Hematopoietic multipotent progenitor cell treated with erythropoietin and hydrocortisone succinate and interleukin-3 and kit ligand, for 15 days (in vitro differentiated cells): ENCODE results near the gene SLC9C2.
A peak's percentile ranks its signal among the peaks of the same experiment; 100 is the strongest.
"Not testable (repeated sequence)": the region's sequence is repeated elsewhere in the genome, so short reads cannot be mapped to it uniquely, and the experiment has no call there.

ENCODE experiments used
- DNase-seq: peaks from one replicate; pipeline ENCODE4 v3.0.0-alpha.2; 2015; ENCODE audit warnings: low spot score

The SLC9C2 gene, protein sequence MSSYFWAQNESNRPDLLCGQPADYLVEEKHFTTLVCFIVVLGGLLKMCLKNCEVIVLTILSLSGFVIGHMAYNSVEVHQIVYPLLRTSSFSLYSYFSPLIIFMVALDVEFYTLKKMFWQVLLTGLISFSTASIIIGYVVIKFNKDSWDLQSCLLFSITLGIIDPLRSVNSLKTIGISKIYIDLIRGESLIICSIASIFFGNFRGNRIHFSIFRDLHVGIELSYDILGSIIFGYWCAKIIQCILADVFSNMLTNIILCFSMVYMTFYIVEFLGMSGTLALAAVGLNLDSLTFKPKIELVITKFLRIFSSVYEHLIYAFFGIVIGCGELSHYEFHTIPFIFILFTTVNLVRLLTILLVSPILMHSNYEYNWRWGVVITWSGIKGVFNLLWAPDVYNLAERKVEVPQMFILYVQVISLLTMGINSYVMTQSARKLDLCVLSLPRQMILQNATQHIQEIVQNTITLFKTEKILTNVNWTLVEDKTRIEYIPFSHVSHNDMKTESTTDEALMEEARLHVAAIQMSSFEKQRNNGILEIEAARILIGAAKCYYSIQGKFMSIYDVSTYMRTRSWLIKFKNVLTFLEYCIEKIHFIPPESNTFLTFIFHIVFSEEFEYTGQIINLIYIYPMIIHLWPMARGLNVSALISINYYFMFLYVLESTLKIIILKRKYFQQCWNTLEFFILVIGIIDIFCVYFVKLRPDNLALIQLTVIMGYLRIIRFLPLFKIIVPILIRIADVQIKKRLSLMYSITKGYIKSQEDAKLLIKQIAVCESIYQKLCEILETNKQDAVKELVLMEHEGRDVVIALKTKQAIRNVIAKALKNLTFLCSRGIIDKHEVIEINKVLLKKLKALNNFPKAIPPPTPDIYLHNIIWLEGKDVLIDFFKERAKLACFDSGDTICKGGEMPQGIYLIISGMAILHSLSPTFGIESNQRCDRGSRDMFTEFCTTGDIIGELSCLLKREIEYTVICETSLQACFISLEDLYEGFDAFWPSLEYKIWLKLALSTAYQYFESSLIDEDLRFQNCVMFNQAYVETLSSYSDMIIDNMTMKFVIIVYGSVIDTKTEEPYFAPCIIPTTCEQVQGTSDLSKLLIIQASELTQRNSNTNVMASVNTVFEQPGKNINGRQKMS

GRCh38 chr1:173603056-173603591 lies at the start of gene SLC9C2:
TSS of gene SLC9C2 (minus strand) at chr1:173603072. CDS start at chr1:173601776, 1,296 bp downstream.
- DNase-seq, result no peak

- no peak for DNase-seq
Measured at GRCh38 chr1:173648880-173649605, 46.2 kb upstream of the SLC9C2 start.

GRCh38 chr1:173646656-173647055 lies 43.8 kb upstream of the SLC9C2 start:
- no peak for DNase-seq

DNA sequence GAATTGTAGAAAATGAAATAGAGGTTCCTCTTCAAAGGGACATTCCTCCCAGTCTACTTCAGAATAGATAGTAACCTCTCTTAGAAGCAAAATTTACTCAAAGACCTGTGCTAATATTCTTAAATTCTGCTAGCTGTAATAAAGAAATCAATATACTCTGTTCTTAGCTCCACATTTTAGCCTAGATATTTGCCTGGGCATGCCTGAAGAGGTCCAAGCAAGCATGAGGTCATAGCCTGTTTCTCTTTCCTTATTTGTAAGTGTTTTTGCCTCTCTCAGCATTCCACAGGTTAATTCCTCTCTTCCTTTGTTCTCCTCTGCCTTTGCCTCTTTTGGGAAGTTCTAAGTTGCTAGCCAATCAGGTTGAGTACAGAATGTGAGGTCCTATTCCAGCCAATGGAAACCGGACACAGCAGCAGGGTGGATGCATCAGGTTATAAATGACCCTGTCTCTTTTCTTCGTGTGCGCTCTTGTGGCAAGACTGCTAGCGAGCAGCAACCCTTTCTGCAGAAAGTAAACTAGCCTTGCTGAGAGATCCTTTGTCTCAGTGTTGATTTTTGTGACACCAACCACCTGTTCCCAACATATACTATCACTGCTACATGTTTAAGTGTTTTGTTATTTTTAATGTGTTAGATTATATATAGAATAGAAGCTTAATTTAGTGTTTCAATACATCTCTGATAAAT lies 39.7 kb upstream of the SLC9C2 start:
- not testable (repeated sequence) for DNase-seq

DNA sequence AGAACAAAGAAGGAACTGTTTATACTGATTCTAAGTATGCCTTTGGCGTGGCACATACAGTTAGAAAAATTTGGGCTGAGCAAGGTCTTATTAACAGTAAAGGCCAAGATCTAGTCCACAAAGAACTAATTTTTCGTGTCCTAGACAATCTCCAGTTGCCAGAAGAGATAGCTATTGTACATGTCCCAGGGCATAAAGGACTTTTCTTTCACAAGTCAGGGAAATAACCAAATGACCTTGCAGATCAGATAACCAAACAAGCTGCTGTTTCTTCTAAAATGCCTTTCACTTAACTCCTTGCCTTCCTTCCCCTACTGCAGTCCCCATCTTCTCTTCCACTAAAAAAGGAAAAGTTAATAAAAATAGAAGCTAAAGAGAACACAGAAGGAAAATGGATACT lies 36.2 kb upstream of the SLC9C2 start:
- DNase-seq, result no peak

GRCh38 chr1:173638043-173639021 lies 35.5 kb upstream of the SLC9C2 start:
- DNase-seq, result no peak

DNA sequence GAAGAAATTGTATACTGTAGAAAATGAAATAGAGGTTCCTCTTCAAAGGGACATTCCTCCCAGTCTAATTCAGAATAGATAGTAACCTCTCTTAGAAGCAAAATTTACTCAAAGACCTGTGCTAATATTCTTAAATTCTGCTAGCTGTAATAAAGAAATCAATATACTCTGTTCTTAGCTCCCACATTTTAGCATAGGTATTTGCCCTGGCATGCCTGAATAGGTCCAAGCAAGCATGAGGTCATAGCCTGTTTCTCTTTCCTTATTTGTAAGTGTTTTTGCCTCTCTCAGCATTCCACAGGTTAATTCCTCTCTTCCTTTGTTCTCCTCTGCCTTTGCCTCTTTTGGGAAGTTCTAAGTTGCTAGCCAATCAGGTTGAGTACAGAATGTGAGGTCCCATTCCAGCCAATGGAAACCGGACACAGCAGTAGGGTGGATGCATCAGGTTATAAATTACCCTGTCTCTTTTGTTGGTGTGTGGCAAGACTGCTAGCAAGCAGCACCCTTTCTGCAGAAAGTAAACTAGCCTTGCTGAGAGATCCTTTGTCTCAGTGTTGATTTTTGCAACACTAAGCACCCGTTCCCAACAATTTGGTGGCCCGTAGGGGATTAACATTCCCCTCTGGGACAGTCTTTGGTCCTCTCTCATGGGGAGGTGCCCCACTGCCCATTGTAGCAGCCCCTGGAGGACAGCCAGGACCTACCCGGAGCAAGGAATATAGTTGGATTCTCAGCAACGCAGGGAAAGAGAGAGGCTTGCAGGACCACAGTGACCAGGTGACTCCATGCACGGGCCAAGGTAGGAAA lies 34.6 kb upstream of the SLC9C2 start:
- DNase-seq, result not testable (repeated sequence)

DNA sequence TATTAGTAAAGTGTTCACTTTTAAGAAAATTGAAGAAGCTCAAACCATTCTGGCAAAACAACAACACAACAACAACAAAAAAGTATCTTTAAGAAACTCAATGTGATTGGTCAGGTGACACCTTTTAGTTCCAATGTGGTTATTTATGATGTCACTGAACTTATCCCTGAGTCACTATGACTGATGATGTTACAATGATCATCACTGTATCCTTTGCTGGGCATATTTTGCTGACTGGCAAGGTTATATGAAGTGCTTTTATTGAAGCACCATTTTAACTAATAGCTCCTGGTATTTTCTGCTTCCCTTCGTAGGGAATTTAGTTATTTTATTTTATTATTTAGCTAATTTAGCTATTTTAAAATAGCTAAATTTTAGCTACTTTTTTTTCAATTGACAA lies 32.2 kb upstream of the SLC9C2 start, which contains the start of gene TEX50:
Gene TEX50, plus strand, starts transcription at position 223 of the 400 bp plus-strand sequence. CDS start 184 bp downstream, outside the sequence.
- DNase-seq, result no peak

- peak; percentile 21 for DNase-seq
Measured at GRCh38 chr1:173628888-173629287, 26.0 kb upstream of the SLC9C2 start.

- DNase-seq, result no peak
Measured at GRCh38 chr1:173627269-173627668, 24.4 kb upstream of the SLC9C2 start.

GRCh38 chr1:173616859-173617258 lies 14.0 kb upstream of the SLC9C2 start:
- no peak for DNase-seq

- not testable (repeated sequence) for DNase-seq
Measured at GRCh38 chr1:173613086-173613485, 10.2 kb upstream of the SLC9C2 start.

DNA sequence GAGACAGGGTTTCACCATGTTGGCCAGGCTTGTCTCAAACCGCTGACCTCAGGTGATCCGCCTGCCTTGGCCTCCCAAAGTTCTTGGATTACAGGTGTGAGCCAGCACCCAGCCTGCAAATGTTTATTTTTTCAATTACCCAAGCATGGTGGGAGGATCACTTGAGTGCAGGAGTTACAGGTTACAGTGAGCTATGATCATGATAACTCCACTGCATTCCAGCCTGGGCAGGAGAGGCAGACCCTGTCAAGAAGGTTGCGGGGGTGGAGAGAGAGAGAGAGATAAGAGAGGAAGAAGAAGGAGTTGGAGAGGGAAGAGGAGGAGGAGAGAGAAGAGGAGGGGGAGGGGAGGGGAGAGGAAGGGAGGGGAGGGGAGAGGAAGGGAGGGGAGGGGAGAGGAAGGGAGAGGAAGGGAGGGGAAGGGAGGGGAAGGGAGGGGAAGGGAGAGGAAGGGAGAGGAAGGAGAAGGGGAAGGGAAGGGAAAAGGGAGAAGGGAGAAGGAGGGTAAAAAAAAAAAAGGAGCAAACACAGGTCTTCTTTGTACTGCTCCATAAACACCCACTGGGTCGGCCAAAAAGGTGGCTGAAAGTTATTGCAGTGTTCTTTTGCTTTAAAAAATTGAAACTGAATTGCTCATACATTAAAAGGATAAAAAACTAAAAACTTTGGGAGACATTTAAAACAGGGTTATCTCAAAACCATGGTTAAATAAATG lies 5.8 kb upstream of the SLC9C2 start:
- DNase-seq, result no peak

GRCh38 chr1:173601588-173601987 lies 1.3 kb downstream of the SLC9C2 start:
- DNase-seq, result no peak

GRCh38 chr1:173596097-173596825 lies 6.6 kb downstream of the SLC9C2 start:
- no peak for DNase-seq

DNA sequence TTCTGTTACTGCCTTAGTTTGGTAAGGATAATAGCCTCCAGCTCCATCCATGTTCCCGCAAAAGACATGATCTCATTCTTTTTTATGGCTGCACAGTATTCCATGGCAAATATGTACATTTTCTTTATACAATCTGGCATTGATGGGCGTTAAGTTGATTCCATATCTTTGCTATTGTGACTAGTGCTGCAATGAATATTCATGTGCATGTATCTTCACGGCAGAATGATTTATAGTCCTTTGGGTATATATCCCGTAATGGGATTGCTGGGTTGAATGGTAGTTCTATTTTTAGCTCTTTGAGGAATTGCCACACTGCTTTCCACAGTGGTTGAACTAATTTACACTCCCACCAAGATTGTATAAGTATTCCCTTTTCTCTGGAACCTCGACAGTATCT lies 11.7 kb downstream of the SLC9C2 start:
- DNase-seq, result not testable (repeated sequence)

DNA sequence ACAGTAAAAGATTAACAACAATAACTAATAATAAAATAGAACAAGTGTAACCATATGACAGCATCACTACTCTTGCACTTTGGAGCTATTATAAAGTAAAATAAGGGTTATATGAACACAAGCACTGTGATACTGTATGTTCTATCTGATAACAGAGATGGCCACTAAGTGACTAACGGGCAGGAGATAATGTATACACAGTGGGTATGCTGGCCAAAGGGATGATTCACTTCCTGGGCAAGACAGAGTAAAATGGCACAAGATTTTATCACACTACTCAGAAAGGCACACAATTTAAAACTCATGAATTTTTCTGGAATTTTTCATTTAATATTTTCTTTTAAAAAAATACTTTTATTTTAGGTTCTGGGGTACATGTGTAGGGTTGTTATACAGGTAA lies 12.3 kb downstream of the SLC9C2 start:
- no peak for DNase-seq
